SW480 (cell line): ENCODE data around the gene APOC4.
"Not testable (repeated sequence)": the region's sequence is repeated elsewhere in the genome, so short reads cannot be mapped to it uniquely, and the experiment has no call there.

Experiments
- DNase-seq: peaks from one replicate; pipeline ENCODE4 v3.0.0-alpha.2; 2016; ENCODE audit warnings: low spot score

APOC4 gene

GRCh38 chr19:44958090-44958489 lies 16.1 kb downstream of the APOC4 start:
- no peak for DNase-seq

- no peak for DNase-seq
These were observed 17.7 kb downstream of the APOC4 start for GRCh38 chr19:44959691-44960090.

- no peak for DNase-seq
These were observed 19.1 kb downstream of the APOC4 start for GRCh38 chr19:44960906-44961728.

- no peak for DNase-seq
These were observed 19.8 kb downstream of the APOC4 start for GRCh38 chr19:44961821-44962220.

GRCh38 chr19:44968118-44968517 lies 26.1 kb downstream of the APOC4 start:
- no peak for DNase-seq

GRCh38 chr19:44968670-44969069 lies 26.6 kb downstream of the APOC4 start:
- no peak for DNase-seq

GRCh38 chr19:44969437-44969836 lies 27.4 kb downstream of the APOC4 start:
- no peak for DNase-seq

- DNase-seq, result not testable (repeated sequence)
These were observed 29.4 kb downstream of the APOC4 start for GRCh38 chr19:44971451-44971850.

- DNase-seq, result no peak
These were observed 30.8 kb downstream of the APOC4 start for GRCh38 chr19:44972802-44973201.

GRCh38 chr19:44973982-44974735 lies 32.1 kb downstream of the APOC4 start:
- no peak for DNase-seq

GRCh38 chr19:44974857-44975256 lies 32.8 kb downstream of the APOC4 start:
- no peak for DNase-seq

- DNase-seq, result no peak
These were observed 33.4 kb downstream of the APOC4 start for GRCh38 chr19:44975444-44975843.

- no peak for DNase-seq
These were observed 42.0 kb downstream of the APOC4 start for GRCh38 chr19:44984005-44984404.

GRCh38 chr19:44985445-44985844 lies 43.4 kb downstream of the APOC4 start:
- no peak for DNase-seq

- DNase-seq, result no peak
These were observed 44.4 kb downstream of the APOC4 start for GRCh38 chr19:44986389-44986788.

GRCh38 chr19:44987148-44987675 lies 45.2 kb downstream of the APOC4 start:
- no peak for DNase-seq

GRCh38 chr19:44988273-44988672 lies 46.2 kb downstream of the APOC4 start:
- DNase-seq, result no peak

- no peak for DNase-seq
These were observed 47.0 kb downstream of the APOC4 start for GRCh38 chr19:44988896-44989556.

- no peak for DNase-seq
These were observed 48.4 kb downstream of the APOC4 start for GRCh38 chr19:44990459-44990858.

GRCh38 chr19:44990966-44991365 lies 48.9 kb downstream of the APOC4 start:
- no peak for DNase-seq

- no peak for DNase-seq
These were observed 50.5 kb downstream of the APOC4 start for GRCh38 chr19:44992336-44993163.

- DNase-seq, result no peak
These were observed 51.5 kb downstream of the APOC4 start for GRCh38 chr19:44993526-44993925.
